HG02623 (cell line): ENCODE measurements around the gene LGALS9.

Experiments used
- ATAC-seq: cut with Tn5 transposase; IDR thresholded peaks from one replicate; pipeline ENCODE4 v1.9.1; 2021; ENCODE audit warnings: moderate library complexity; ENCODE audit not compliant: unreplicated experiment

Gene LGALS9

GRCh38 chr17:27602721-27603420 is 28.1 kb upstream of the LGALS9 start:
- no peak for ATAC-seq

GRCh38 chr17:27603421-27603770 is 27.6 kb upstream of the LGALS9 start:
- no peak for ATAC-seq

DNA sequence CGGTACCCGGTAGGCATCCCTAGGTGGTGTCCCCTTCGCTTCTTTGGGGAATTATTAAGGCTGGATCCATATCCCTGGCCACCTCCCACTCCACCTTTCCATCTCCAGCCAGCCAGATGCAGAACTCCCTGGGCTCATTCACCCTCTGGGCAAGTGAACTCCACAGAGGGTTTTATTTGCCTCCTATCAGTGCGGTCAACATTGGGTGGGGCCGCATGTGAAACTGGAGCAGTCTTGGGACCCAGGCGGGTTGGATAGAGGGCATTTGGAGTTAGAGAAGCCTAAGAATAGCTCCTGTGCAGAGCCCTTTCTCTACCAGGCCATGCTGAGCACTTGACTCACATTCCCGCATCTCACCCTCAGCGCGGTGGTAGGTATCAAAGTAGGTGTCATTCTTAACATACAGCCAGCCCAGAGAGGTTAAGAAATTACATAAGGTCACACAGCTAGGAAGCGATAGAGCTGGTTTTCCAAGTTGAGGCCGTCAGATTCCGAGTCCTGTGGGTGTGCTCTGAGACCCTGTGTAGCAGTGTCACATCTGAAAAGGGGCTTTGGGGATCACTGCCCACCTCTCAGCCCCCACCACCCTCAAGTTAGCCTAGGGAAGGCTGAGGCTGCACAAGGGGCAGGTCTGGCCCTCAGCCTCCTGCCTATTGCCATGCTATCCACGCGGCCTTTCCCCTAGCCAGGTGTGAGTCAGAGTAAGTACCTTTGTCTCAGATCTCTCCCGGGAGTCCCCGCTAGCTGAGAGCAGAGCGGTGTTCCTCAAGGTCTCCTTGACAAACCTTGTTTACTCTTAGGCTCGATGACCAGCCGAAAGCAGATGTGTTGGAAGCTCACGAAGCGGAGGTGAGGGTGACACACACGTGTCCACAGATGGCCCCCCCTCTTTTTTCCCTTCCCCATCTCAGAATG is 26.9 kb upstream of the LGALS9 start:
- ATAC-seq = no peak

- no peak for ATAC-seq
These were observed 25.6 kb upstream of the LGALS9 start for GRCh38 chr17:27605409-27605808.

- ATAC-seq = no peak
These were observed 23.4 kb upstream of the LGALS9 start for GRCh38 chr17:27607521-27608091.

GRCh38 chr17:27608328-27609230 is 22.4 kb upstream of the LGALS9 start:
- ATAC-seq = no peak

- ATAC-seq = no peak
These were observed 21.2 kb upstream of the LGALS9 start for GRCh38 chr17:27609611-27610303.

- ATAC-seq = no peak
These were observed 20.7 kb upstream of the LGALS9 start for GRCh38 chr17:27610304-27610677.

DNA sequence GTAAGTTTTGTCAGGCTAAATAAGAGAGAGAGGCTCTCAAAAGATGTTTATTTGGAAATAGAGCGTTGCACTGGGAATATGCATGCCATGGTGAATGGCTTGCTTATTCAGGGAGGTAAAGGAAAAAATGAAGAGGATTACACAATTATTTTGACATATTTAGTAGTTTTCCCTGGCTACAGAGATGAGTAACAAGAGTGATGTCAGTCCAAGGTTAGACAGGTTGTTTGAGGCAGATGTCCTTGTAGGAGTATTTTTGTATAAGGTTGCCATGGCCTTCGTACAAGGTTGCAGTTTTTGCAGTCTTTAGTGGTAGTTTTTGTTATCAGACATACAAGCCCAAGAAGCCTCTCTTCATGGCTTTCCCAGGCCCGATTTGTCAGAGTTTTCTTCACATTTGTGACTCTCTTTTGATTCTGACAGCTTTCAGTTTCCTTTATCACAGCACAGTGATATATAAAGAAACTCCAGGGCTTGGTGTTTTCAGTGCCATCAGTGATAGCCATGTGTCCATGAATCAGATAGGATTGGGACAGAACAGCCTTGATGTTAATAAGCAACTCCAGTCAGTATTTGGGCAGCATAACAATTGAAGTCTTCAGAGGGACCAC is 18.7 kb upstream of the LGALS9 start:
- no peak for ATAC-seq

GRCh38 chr17:27613433-27613832 is 17.6 kb upstream of the LGALS9 start:
- no peak for ATAC-seq

DNA sequence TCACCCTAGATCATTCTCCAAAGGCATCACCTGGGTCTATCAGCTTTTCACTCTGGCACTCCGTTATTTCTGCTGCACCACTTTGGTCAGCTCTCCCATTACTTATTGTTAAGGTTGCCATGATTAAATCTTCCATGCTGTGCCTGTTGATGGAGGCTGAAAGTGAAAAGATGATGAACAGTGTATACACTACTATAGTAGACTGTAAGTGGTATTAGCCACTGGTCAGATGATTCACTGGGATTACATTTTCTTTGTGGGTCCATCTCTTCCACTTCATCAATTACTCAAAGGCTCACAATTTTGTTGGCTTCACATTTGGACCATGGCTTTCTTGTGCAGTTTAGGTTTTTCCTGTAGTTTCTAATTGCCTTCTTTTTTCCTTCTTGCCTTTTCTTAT is 15.9 kb upstream of the LGALS9 start:
- no peak for ATAC-seq

GRCh38 chr17:27616414-27616813 is 14.6 kb upstream of the LGALS9 start:
- no peak for ATAC-seq

GRCh38 chr17:27618417-27618816 is 12.6 kb upstream of the LGALS9 start:
- ATAC-seq = no peak

- no peak for ATAC-seq
These were observed 10.3 kb upstream of the LGALS9 start for GRCh38 chr17:27620721-27621120.

DNA sequence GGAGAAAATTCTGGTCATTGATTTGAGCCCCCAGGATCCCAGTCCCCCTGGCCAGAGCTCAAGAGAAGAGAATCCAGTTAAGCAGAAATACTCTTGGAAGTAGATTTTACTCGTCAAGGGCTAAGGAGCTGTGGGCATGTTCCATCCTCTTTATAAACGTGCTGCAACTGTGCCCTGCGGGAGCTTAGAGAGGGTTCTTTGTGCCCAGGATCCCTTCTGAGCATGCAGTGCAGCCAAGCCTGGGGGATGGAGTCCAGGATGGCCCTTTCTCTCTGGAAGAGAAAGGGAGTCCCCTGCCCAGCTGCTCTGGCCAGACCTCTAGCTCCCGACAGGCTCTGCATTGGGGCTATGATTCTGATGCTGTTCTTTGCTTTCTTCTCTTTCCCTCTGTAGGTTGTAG is 9.5 kb upstream of the LGALS9 start:
- no peak for ATAC-seq

DNA sequence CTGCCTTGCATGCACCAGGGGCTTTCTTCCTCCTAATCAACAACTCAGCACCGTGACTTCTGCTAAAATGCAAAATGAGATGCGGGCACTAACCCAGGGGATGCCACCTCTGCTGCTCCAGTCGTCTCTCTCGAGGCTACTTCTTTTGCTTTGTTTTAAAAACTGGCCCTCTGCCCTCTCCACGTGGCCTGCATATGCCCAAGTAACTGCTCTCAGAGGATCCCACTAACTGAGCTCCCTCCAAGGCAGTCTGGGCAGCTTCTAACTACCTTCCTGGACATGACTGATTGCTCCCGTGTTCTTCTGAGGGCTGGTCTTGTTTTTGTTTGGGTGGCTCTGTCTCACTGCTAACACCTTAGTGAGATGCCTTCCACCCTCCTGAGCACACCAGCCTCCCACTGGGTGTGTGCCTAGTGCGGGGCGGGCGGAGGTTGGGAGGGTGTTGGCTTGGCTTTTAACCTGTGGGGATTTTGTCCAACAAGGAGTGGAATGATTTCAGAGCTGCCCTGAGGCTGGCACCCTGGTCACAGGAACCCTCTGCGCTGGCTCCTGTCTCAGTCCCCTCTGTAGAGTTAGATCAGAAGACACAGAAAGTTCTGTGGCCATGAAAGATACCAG is 8.9 kb upstream of the LGALS9 start:
- ATAC-seq = no peak

DNA sequence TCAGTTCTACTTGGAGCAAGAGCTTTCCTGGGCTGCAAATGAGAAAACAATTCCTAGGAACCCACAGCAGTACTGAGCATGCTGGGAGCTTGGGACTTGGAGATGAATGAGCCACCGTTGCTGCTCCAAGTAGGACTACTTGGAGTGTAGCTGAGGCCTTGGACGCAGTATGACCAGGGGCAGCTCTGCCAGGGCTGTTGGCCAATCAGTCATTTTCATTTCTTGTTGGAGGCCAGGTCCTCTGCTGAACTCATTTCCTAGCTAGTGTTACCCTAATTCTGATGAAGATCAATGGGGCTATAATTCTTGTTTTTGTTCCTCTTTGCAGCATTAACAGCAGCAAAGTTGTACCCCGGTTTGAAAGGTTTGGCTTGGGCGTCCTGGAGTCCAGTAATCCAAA is 8.0 kb upstream of the LGALS9 start:
- ATAC-seq = no peak

DNA sequence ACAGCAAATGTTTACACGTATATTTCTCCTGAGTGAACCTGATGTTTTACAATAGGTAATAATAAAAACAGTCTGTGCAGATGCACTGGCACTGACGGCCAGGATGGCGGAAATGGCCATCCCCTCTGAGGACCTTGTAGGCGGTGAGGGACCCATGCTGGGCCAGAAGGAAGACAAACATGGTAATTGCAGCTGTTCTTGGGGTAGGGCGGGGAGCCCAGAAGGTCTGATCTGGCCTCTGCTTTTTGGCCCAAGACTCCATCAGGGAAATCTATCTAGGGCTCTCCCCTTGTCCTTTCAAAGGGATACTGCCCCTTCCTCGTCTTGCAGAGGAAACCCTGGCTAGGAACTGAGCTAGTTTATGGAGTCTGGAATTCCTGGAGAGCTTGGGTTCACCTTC is 7.4 kb upstream of the LGALS9 start:
- ATAC-seq = no peak

DNA sequence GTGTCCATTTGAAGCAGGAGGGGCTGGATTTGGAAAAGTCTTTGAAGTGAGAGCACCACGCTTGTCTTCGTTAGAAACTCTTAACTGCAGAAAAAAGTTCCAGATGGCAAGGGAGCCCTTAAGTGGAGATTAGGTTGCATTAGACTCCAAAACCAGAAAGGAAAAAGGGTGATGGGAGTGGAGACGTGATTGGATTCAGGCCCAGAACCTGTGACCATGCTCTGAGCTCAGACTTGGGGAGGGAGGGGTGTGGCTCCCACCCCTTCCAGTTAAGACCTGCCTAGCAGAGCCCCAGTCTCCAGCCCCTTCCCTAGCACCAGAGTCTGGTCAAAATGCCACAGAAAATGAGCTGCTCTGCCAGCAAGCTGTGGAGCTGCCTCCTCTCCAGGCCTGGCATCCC is 6.4 kb upstream of the LGALS9 start:
- ATAC-seq = no peak

- no peak for ATAC-seq
These were observed 5.1 kb upstream of the LGALS9 start for GRCh38 chr17:27625856-27626255.
